Small intestine (tissue), 7 donors: ENCODE measurements around the gene FAM222B. TPM values are rescaled to one million over a fixed set of nuclear protein-coding genes. Genes with fewer than 3 reads are reported as not detected.

ENCODE experiments used
- DNase-seq, 2 donors: peaks; one replicate each; pipeline versions ENCODE4 v3.0.0 to v3.0.0-alpha.2; 2013
- FAIRE-seq: peaks from 2 replicates; lab custom pipeline; 2012; peaks lifted over from hg19 to GRCh38; lab: Jason Lieb, UNC
- H3K27ac ChIP-seq, 3 donors: one replicate each; pipeline ENCODE4 v1.5.1; 2013; ENCODE audit warnings: low read length in 2 of 3, mild to moderate bottlenecking in 2 of 3, control low read depth in 1 of 3, inconsistent platforms in 1 of 3, low read depth in 1 of 3, moderate library complexity in 1 of 3
- H3K27me3 ChIP-seq, 3 donors: one replicate each; pipeline ENCODE4 v1.6.1; 2013; ENCODE audit warnings: low read length in 3 of 3, inconsistent platforms in 1 of 3; ENCODE audit not compliant: control insufficient read depth in 3 of 3, insufficient read depth in 3 of 3
- H3K36me3 ChIP-seq, 3 donors: one replicate each; pipeline ENCODE4 v1.6.1; 2013; ENCODE audit warnings: low read length in 3 of 3, inconsistent platforms in 1 of 3, low read depth in 1 of 3, mild to moderate bottlenecking in 1 of 3, moderate library complexity in 1 of 3; ENCODE audit not compliant: control insufficient read depth in 3 of 3, insufficient read depth in 2 of 3
- H3K4me1 ChIP-seq, 3 donors: one replicate each; pipeline ENCODE4 v1.6.1; 2013; ENCODE audit warnings: low read length in 2 of 3, inconsistent platforms in 1 of 3, low read depth in 1 of 3, mild to moderate bottlenecking in 1 of 3, moderate library complexity in 1 of 3; ENCODE audit not compliant: control insufficient read depth in 3 of 3, insufficient read depth in 2 of 3
- H3K4me3 ChIP-seq, 3 donors: one replicate each; pipeline ENCODE4 v1.5.1; 2013; ENCODE audit warnings: low read length in 3 of 3, control low read depth in 1 of 3, inconsistent platforms in 1 of 3, low read depth in 1 of 3, mild to moderate bottlenecking in 1 of 3, moderate library complexity in 1 of 3
- H3K9me3 ChIP-seq, 2 donors: one replicate each; pipeline ENCODE4 v1.6.1; 2013; ENCODE audit warnings: low read depth in 1 of 2, low read length in 1 of 2; ENCODE audit not compliant: control insufficient read depth in 2 of 2, insufficient read depth in 1 of 2
- WGBS, 3 donors: extraction: QIAGEN DNeasy Blood & Tissue Kit; methylation state at CpG; one replicate each; pipeline ENCODE4 v1.1.7; 2013; 5-methylcytosine and 5-hydroxymethylcytosine counted together
- polyA plus RNA-seq, 4 donors: library from polyadenylated mRNA; stranded (reverse) in 3 of 4; unstranded in 1 of 4; fragments of 200-250 nt in 3 of 4; fragments of 120-200 nt in 1 of 4; gene quantifications; one replicate each; pipeline versions ENCODE4 v1.2.1 to v1.2.3, GENCODE V29; 2013
- donor health status: healthy with polysubstance abuse.
- donor health status: control.
- donor health status: control.
- donor health status: Bipolar disorder and iron deficiency.
- donor health status: healthy.

FAM222B gene
- polyA plus RNA-seq, 4 donors: 9.7 to 28.1 (median 13.4) TPM

GRCh38 chr17:28865946-28866752 is 23.6 kb upstream of the FAM222B start:
- Histone ChIP-seq H3K4me3 (no peak overlapping the region), H3K27me3 (no peaks in the 10 kb centered on the region), H3K9me3 (no peaks in the 10 kb centered on the region), H3K27ac (peak overlapping the region; percentile 77 to 97 (median 91)), H3K36me3 (peaks cover 0 to 5% (median 0%) of the 10 kb centered on the region in 3 donors), H3K4me1 (peaks cover 0 to 43% (median 8%) of the 10 kb centered on the region in 3 donors)
- 76 to 86% (median 86%) methylated on average over 13 of the region's 13 CpGs for WGBS, 3 donors
- DNase-seq (peak in 1 of 2 donors; percentile 35), FAIRE-seq (no peak)

GRCh38 chr17:28864991-28865849 is 22.6 kb upstream of the FAM222B start:
- FAIRE-seq: no peak
- Histone ChIP-seq H3K4me3 (no peak overlapping the region), H3K4me1 (peaks cover 0 to 46% (median 8%) of the 10 kb centered on the region in 3 donors), H3K27me3 (no peaks in the 10 kb centered on the region), H3K9me3 (no peaks in the 10 kb centered on the region), H3K36me3 (peaks cover 0 to 13% (median 0%) of the 10 kb centered on the region in 3 donors), H3K27ac (peak overlapping the region; percentile 77 to 97 (median 91))
- DNase-seq: peak; percentile 93 to 98
- 16 to 64% (median 47%) methylated on average over 11 of the region's 11 CpGs for WGBS, 3 donors

GRCh38 chr17:28863953-28864352 is 21.4 kb upstream of the FAM222B start:
- H3K4me3 ChIP-seq: no peak overlapping the region
- 98 to 100% (median 100%) methylated on average over 1 of the region's 1 CpG for WGBS, 3 donors
- no peak for FAIRE-seq
- no peaks in the 10 kb centered on the region for H3K9me3 ChIP-seq
- peaks cover 0 to 46% (median 8%) of the 10 kb centered on the region in 3 donors for H3K4me1 ChIP-seq
- H3K27ac ChIP-seq: peak overlapping the region in 1 of 3 donors; percentile 91
- no peak for DNase-seq
- no peaks in the 10 kb centered on the region for H3K27me3 ChIP-seq
- H3K36me3 ChIP-seq: peaks cover 0 to 23% (median 1%) of the 10 kb centered on the region in 3 donors

- FAIRE-seq (no peak), DNase-seq (no peak)
- Histone ChIP-seq H3K4me3 (no peak overlapping the region), H3K4me1 (peaks cover 0 to 46% (median 8%) of the 10 kb centered on the region in 3 donors), H3K27me3 (no peaks in the 10 kb centered on the region), H3K27ac (peak overlapping the region; percentile 8 to 67 (median 65)), H3K36me3 (peaks cover 8 to 37% (median 14%) of the 10 kb centered on the region in 3 donors), H3K9me3 (no peaks in the 10 kb centered on the region)
- WGBS, 3 donors: 90 to 96% (median 92%) methylated on average over 3 of the region's 3 CpGs
These were observed 20.0 kb upstream of the FAM222B start for GRCh38 chr17:28862561-28862960.

GRCh38 chr17:28861393-28862203 is 19.0 kb upstream of the FAM222B start:
- H3K36me3 ChIP-seq: peaks cover 8 to 38% (median 14%) of the 10 kb centered on the region in 3 donors
- H3K9me3 ChIP-seq: no peaks in the 10 kb centered on the region
- peak overlapping the region in 2 of 3 donors; percentile 26 to 43 for H3K4me3 ChIP-seq
- peaks cover 0 to 46% (median 8%) of the 10 kb centered on the region in 3 donors for H3K4me1 ChIP-seq
- H3K27me3 ChIP-seq: no peaks in the 10 kb centered on the region
- 59 to 76% (median 65%) methylated on average over 8 of the region's 8 CpGs for whole genome bisulfite sequencing, 3 donors
- FAIRE-seq (no peak), DNase-seq (peak; percentile 52 to 85)
- H3K27ac ChIP-seq: peak overlapping the region in 2 of 3 donors; percentile 65 to 67

GRCh38 chr17:28860363-28860808 is 17.8 kb upstream of the FAM222B start:
- Histone ChIP-seq H3K27me3 (no peaks in the 10 kb centered on the region), H3K36me3 (peaks cover 8 to 43% (median 14%) of the 10 kb centered on the region in 3 donors), H3K9me3 (no peaks in the 10 kb centered on the region), H3K4me3 (no peak overlapping the region), H3K4me1 (peaks cover 0 to 38% (median 5%) of the 10 kb centered on the region in 3 donors), H3K27ac (no peak overlapping the region)
- DNase-seq: no peak
- WGBS, 3 donors: 92 to 98% (median 96%) methylated on average over 4 of the region's 4 CpGs
- FAIRE-seq: no peak

GRCh38 chr17:28858801-28859355 is 16.3 kb upstream of the FAM222B start:
- no peak for FAIRE-seq

More at GRCh38 chr17:28858801-28859355, 16.3 kb upstream of the FAM222B start:
- Histone ChIP-seq H3K4me3 (no peak overlapping the region), H3K9me3 (no peaks in the 10 kb centered on the region), H3K36me3 (peaks cover 8 to 43% (median 14%) of the 10 kb centered on the region in 3 donors), H3K27me3 (no peaks in the 10 kb centered on the region), H3K4me1 (peaks cover 0 to 28% (median 5%) of the 10 kb centered on the region in 3 donors), H3K27ac (no peak overlapping the region)
- 45 to 58% (median 47%) methylated on average over 2 of the region's 2 CpGs for WGBS, 3 donors
- DNase-seq: no peak
